RWPE1 (cell line): Measurements from ENCODE around the gene KRT10.

Experiments
- CTCF ChIA-PET: fragments of 350-600 bp; sonication (Branson Sonifier 250); formaldehyde crosslinking; extraction: SDS; loops from one replicate; lab custom pipeline; 2021; lab: Yijun Ruan, JAX
- POLR2A ChIA-PET: fragments of 400-600 bp; formaldehyde crosslinking; extraction: SDS; loops from one replicate; lab custom pipeline; 2020; ENCODE audit warnings: antibody characterized with exemption; ENCODE audit not compliant: low non-redundant PET; lab: Yijun Ruan, JAX
- DNase-seq: peaks from one replicate; pipeline ENCODE4 v3.0.0; 2012; ENCODE audit warnings: low spot score
- H3K27ac ChIP-seq: fragments of 450-650 bp; 2 replicates; pipeline ENCODE4 v1.5.1; 2017
- TF ChIP-seq, protein P1 (sequence below): fragments of 450-650 bp; conservative IDR thresholded peaks from 2 replicates; pipeline ENCODE4 v1.5.1; 2017; ENCODE audit warnings: low read depth, mild to moderate bottlenecking

Gene KRT10

DNA sequence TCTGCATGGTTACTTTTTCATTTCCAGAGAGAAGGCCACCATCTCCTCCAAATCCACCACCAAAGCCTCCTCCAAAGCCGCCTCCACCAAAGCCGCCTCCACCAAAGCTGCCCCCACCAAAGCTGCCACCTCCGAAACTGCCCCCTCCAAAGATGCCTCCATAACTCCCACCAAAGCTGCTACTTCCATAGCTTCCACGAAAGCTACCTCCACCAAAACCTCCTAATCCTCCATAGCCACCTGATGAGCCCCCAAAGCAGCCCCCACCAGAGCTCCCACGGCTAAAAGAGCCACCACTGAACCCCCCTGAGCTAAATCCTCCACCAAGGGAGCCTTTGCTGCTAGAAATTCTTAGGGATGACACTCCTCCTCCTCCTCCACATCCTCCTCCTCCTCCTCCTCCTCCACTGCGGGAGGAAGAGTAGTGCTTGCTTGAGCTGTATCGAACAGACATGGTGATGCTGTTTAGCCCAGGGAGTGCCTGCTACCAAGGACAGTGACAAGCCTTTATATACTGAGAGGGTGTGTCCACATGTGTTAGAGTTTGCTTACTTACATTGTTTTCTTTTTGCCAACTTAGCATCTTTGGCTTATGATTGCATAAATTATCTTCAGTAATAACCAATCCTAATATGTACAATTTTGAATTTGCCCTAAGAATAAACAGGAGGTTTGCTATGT, at the start of gene KRT10:
KRT10 (minus strand) TSS at position 483 of the 681 bp plus-strand sequence; CDS start at position 454, 29 bp downstream.
- POLR2A ChIA-PET: no interaction called here

DNA sequence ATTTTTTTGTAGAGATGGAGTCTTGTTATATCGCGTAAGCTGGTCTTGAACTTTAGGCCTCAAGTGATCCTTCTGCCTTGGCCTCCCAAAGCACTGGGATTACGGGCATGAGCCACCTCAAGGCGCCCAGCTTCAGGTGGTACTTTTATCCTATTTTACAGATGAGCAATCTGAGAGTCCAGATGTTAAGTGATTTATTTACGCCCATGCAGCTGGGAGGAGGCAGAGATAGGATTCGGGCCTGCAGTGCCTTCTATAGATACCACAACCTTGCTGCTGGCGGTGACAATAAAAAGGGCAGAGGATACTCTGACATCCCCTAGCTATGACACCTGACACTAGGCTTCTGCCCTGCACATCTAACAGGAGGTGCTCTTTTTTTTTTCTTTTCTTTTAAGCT, 48.9 kb upstream of the KRT10 start:
- no peak overlapping the region for H3K27ac ChIP-seq
- TF ChIP-seq, protein P1, sequence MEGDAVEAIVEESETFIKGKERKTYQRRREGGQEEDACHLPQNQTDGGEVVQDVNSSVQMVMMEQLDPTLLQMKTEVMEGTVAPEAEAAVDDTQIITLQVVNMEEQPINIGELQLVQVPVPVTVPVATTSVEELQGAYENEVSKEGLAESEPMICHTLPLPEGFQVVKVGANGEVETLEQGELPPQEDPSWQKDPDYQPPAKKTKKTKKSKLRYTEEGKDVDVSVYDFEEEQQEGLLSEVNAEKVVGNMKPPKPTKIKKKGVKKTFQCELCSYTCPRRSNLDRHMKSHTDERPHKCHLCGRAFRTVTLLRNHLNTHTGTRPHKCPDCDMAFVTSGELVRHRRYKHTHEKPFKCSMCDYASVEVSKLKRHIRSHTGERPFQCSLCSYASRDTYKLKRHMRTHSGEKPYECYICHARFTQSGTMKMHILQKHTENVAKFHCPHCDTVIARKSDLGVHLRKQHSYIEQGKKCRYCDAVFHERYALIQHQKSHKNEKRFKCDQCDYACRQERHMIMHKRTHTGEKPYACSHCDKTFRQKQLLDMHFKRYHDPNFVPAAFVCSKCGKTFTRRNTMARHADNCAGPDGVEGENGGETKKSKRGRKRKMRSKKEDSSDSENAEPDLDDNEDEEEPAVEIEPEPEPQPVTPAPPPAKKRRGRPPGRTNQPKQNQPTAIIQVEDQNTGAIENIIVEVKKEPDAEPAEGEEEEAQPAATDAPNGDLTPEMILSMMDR: no peak
- POLR2A ChIA-PET: no interaction called here
- DNase-seq: no peak
- CTCF ChIA-PET: interaction anchor here (0.5 to 1.0 kb wide), 5 partner anchors 14 to 792 kb away, joined by 3 read pairs; no protein-coding TSS in a partner anchor

More for the DNA sequence above, at the start of gene KRT10:
- TF ChIP-seq, protein P1: no peak
- DNase-seq: no peak
- no peak within 1 kb of the TSS for H3K27ac ChIP-seq
- CTCF ChIA-PET: no interaction called here

DNA sequence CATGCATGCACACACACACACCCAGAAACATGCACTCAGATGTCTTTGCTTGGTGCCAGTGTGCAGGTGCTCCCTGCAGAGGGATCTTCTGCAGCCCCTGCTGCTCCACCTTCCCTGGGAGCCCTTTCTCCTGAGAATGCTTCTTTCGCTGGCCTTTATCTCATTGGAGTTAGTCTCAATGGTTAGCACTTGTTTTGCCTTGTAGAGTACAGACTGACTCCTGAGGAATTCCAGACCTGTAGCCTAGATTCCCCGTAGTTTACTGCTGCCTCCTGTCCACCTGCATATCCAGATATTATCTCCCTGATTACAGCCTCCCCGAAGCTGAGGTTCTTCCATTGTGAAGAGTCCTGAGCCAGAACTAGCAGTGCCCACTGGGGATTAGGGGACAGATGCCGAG, 47.7 kb upstream of the KRT10 start:
- TF ChIP-seq, protein P1: no peak
- CTCF ChIA-PET: interaction anchor here (1.0 kb wide), 1 partner anchor 15 kb away, joined by 3 read pairs; the partner anchor contains the start of gene KRT20
- no peak overlapping the region for H3K27ac ChIP-seq
- POLR2A ChIA-PET: no interaction called here
- no peak for DNase-seq

DNA sequence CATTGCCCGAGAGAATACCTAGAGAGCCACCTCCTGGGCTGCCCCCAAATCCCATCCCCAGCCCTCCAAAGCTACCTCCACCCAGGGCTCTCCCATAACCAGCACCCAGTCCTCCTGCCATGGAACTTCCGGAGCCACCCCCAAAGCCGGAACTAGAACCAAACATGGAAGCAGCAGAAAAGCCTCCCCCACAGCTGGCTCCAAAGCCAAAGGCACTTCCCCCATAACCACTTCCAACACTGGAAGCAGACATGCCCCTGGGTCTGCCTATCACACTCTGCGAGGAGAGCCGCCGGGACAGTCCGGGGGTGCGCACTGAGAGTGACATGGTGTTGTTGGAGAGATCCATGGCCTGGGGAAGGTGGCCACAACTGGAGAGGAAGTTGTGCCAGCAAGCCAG, 44.4 kb upstream of the KRT10 start, which contains the start of gene KRT12:
KRT12 (minus strand) TSS at position 386 of the 400 bp plus-strand sequence; CDS start at position 349, 37 bp downstream.
- TF ChIP-seq, protein P1: no peak
- ChIA-PET POLR2A (no interaction called here), CTCF (no interaction called here)
- DNase-seq: no peak
- H3K27ac ChIP-seq: no peak within 1 kb of the TSS

DNA sequence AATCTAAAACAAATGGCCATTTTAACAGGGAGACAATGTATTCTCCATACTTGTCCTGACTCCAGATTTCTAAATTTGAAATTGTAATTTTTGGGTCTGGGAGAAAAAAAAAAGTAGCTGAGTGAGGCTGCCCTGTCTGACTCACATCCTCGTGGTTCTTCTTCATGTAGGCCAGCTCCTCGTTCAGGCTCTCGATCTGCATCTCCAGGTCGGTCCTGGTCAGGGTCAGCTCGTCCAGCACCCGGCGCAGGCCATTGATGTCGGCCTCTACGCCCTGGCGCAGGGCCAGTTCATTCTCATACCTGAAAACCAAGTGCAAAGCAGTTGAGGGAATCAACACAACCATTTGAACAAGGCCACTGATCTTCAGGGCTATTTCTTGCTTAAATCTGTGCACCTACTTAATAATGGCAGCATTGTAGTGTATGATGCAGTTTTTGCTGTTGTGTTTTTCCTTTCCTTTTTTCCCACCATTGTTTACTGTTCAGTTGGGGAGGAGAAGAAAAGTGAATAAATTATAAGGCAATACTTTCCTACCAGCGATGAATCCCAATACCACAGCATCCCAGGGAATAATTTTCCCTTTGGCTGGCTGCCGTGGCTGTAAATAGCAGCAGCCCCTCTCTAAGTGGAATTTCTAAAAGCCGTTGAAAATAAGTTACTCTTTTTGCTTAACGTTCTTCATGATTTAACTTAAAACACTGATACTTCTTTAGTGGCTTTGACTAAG, 42.4 kb upstream of the KRT10 start:
- ChIA-PET POLR2A (interaction anchor here (0.6 kb wide), 1 partner anchor 48 kb away, joined by 3 read pairs; no protein-coding TSS in a partner anchor), CTCF (no interaction called here)
- DNase-seq: no peak
- TF ChIP-seq, protein P1: no peak
- H3K27ac ChIP-seq: no peak overlapping the region

DNA sequence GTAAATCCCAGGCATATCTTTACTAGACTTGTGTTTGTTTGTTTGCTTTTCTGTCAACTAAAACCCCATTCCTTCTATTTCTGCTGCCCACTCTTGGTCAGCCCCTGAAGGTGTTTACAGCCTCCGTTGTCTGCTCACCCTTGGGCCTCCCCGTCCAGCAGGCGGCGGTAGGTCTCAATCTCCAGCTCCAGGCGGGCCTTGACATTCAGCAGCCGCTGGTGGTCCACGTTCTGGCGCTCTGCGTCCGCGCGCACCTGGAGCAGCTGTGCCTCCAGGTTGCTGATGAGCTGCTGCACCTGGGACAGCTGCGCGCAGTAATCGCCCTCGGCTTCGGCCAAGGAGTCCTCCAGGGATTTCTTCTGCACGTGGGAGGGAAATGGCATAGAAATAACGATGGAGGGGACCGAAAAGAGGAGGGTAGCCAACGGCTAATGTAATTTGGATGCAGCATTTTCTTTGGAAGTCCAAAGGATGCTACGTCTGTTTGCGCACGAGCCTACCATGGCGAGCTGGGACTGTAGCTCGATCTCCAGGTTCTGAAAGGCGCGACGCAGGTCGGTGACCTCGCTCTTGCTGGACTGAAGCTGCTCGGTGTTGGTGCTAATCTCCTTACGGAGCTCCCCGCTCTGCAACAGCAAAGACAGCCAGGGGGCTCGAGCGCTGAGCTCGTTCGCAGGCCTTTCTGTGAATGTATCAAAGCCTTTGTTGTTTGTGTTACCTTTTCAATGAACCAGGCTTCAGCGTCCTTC, 40.7 kb upstream of the KRT10 start:
- no peak for DNase-seq
- POLR2A ChIA-PET: no interaction called here
- CTCF ChIA-PET: interaction anchor here (0.6 to 1.0 kb wide), 3 partner anchors 8 to 786 kb away, joined by 3 to 6 read pairs (median 3); no protein-coding TSS in a partner anchor
- TF ChIP-seq, protein P1: no peak
- no peak overlapping the region for H3K27ac ChIP-seq
